Stimulated activated naive CD8-positive, alpha-beta T cell treated with anti-CD3 and anti-CD28 coated beads, Interleukin-15, Interleukin-2, amounts not matched to agents 100 ng/mL and 50 ng/mL, for 24 hours (primary cell): ENCODE results near the gene EPRS1.
"Not testable (repeated sequence)": the region's sequence is repeated elsewhere in the genome, so short reads cannot be mapped to it uniquely, and the experiment has no call there.

Experiments
- H3K27ac Mint-ChIP-seq: one replicate; pipeline ENCODE4 v1.8.0; 2021; ENCODE audit warnings: mild to moderate bottlenecking, mixed read lengths
- H3K27me3 Mint-ChIP-seq: one replicate; pipeline ENCODE4 v1.8.0; 2021; ENCODE audit warnings: mixed read lengths
- H3K36me3 Mint-ChIP-seq: one replicate; pipeline ENCODE4 v1.8.0; 2021; ENCODE audit warnings: low read depth, mixed read lengths
- H3K4me1 Mint-ChIP-seq: one replicate; pipeline ENCODE4 v1.8.0; 2021; ENCODE audit warnings: low read depth, mixed read lengths
- H3K4me3 Mint-ChIP-seq: one replicate; pipeline ENCODE4 v1.8.0; 2021; ENCODE audit warnings: mild to moderate bottlenecking, mixed read lengths
- H3K9me3 Mint-ChIP-seq: one replicate; pipeline ENCODE4 v1.8.0; 2021; ENCODE audit warnings: mixed read lengths

The EPRS1 gene

DNA sequence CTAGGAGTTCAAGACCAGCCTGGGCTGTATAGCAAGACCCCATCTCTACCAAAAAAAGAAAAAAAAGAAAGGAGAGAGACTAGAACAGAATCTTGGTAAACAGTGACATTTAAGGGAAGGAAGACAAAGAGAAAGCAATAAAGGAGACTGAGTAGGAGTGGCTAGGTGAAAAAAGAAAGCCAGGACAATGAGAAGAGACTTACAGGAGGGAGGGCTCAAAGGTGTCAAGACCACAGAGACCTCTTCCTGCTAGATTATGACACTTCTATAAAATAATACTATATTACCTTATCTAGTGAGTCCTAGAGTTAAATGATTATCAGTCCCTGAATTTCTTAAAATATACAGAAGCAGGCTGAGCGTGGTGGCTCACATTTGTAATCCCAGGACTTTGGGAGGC lies 10.1 kb upstream of the EPRS1 start:
- peaks cover 20% of the 10 kb centered on the region for H3K36me3 Mint-ChIP-seq
- no peaks in the 10 kb centered on the region for H3K27me3 Mint-ChIP-seq
- no peaks in the 10 kb centered on the region for H3K9me3 Mint-ChIP-seq
- H3K4me1 Mint-ChIP-seq, result peaks cover 8% of the 10 kb centered on the region
- H3K4me3 Mint-ChIP-seq, result no peak overlapping the region
- H3K27ac Mint-ChIP-seq, result peak overlapping the region; percentile 15

- peak overlapping the region; percentile 99 for H3K4me3 Mint-ChIP-seq
- H3K27ac Mint-ChIP-seq, result peak overlapping the region; percentile 98
- H3K36me3 Mint-ChIP-seq, result peaks cover 18% of the 10 kb centered on the region
- H3K4me1 Mint-ChIP-seq, result peaks cover 44% of the 10 kb centered on the region
- no peaks in the 10 kb centered on the region for H3K27me3 Mint-ChIP-seq
- no peaks in the 10 kb centered on the region for H3K9me3 Mint-ChIP-seq
Observed at GRCh38 chr1:220045356-220046051, 801 bp downstream of the EPRS1 start.

- peaks cover 44% of the 10 kb centered on the region for H3K4me1 Mint-ChIP-seq
- H3K9me3 Mint-ChIP-seq, result no peaks in the 10 kb centered on the region
- H3K4me3 Mint-ChIP-seq, result peak overlapping the region; percentile 99
- H3K36me3 Mint-ChIP-seq, result peaks cover 18% of the 10 kb centered on the region
- H3K27ac Mint-ChIP-seq, result peak overlapping the region; percentile 98
- no peaks in the 10 kb centered on the region for H3K27me3 Mint-ChIP-seq
Observed at GRCh38 chr1:220044678-220045355, 1.5 kb downstream of the EPRS1 start.

GRCh38 chr1:220043646-220044045 lies 2.7 kb downstream of the EPRS1 start:
- Mint-ChIP-seq H3K9me3 (no peaks in the 10 kb centered on the region), H3K27ac (peak overlapping the region; percentile 77), H3K4me1 (peaks cover 50% of the 10 kb centered on the region), H3K36me3 (peaks cover 24% of the 10 kb centered on the region), H3K4me3 (peak overlapping the region; percentile 72), H3K27me3 (no peaks in the 10 kb centered on the region)

GRCh38 chr1:220040028-220040596 lies 6.2 kb downstream of the EPRS1 start:
- Mint-ChIP-seq H3K27ac (no peak overlapping the region), H3K4me3 (no peak overlapping the region), H3K27me3 (no peaks in the 10 kb centered on the region), H3K9me3 (no peaks in the 10 kb centered on the region), H3K36me3 (peaks cover 43% of the 10 kb centered on the region), H3K4me1 (peaks cover 54% of the 10 kb centered on the region)

- peaks cover 47% of the 10 kb centered on the region for H3K4me1 Mint-ChIP-seq
- peaks cover 52% of the 10 kb centered on the region for H3K36me3 Mint-ChIP-seq
- H3K27ac Mint-ChIP-seq, result peak overlapping the region; percentile 33
- H3K9me3 Mint-ChIP-seq, result no peaks in the 10 kb centered on the region
- no peaks in the 10 kb centered on the region for H3K27me3 Mint-ChIP-seq
- H3K4me3 Mint-ChIP-seq, result no peak overlapping the region
Observed at GRCh38 chr1:220038640-220039039, 7.7 kb downstream of the EPRS1 start.

DNA sequence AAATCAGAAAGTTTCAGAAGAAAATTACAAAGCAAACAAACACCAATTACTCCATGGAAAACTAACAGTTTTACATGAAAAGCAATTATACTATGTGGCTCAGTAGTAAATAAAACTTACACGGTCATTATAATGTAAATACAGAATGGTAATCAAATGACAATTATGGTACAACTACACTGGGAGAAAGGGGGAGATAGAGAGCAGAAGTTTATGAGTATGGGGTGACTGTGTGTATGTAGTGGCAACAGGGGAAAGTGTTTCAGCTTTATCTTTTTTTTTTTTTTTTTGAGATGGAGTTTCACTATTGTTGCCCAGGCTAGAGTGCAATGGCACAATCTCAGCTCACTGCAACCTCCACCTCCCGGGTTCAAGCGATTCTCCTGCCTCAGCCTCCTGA lies 8.5 kb downstream of the EPRS1 start:
- not testable (repeated sequence) for H3K9me3 Mint-ChIP-seq, H3K27me3 Mint-ChIP-seq, H3K27ac Mint-ChIP-seq
- peak overlapping the region; percentile 13 for H3K4me3 Mint-ChIP-seq
- peaks cover 39% of the 10 kb centered on the region for H3K4me1 Mint-ChIP-seq
- peaks cover 55% of the 10 kb centered on the region for H3K36me3 Mint-ChIP-seq

GRCh38 chr1:220032911-220033310 lies 13.4 kb downstream of the EPRS1 start:
- Mint-ChIP-seq H3K9me3 (no peaks in the 10 kb centered on the region), H3K36me3 (peaks cover 77% of the 10 kb centered on the region), H3K27ac (no peak overlapping the region), H3K27me3 (no peaks in the 10 kb centered on the region), H3K4me3 (no peak overlapping the region), H3K4me1 (peaks cover 17% of the 10 kb centered on the region)

GRCh38 chr1:220031287-220031686 lies 15.0 kb downstream of the EPRS1 start:
- H3K36me3 Mint-ChIP-seq, result peaks cover 71% of the 10 kb centered on the region
- H3K27ac Mint-ChIP-seq, result peak overlapping the region; percentile 15
- no peaks in the 10 kb centered on the region for H3K9me3 Mint-ChIP-seq
- no peaks in the 10 kb centered on the region for H3K27me3 Mint-ChIP-seq
- H3K4me1 Mint-ChIP-seq, result peaks cover 6% of the 10 kb centered on the region
- H3K4me3 Mint-ChIP-seq, result no peak overlapping the region

GRCh38 chr1:220028346-220028895 lies 17.9 kb downstream of the EPRS1 start:
- no peaks in the 10 kb centered on the region for H3K9me3 Mint-ChIP-seq
- no peaks in the 10 kb centered on the region for H3K27me3 Mint-ChIP-seq
- no peaks in the 10 kb centered on the region for H3K4me1 Mint-ChIP-seq
- peaks cover 78% of the 10 kb centered on the region for H3K36me3 Mint-ChIP-seq
- no peak overlapping the region for H3K27ac Mint-ChIP-seq
- H3K4me3 Mint-ChIP-seq, result no peak overlapping the region

- no peaks in the 10 kb centered on the region for H3K9me3 Mint-ChIP-seq
- no peak overlapping the region for H3K27ac Mint-ChIP-seq
- peaks cover 78% of the 10 kb centered on the region for H3K36me3 Mint-ChIP-seq
- peaks cover 10% of the 10 kb centered on the region for H3K4me1 Mint-ChIP-seq
- no peaks in the 10 kb centered on the region for H3K27me3 Mint-ChIP-seq
- H3K4me3 Mint-ChIP-seq, result no peak overlapping the region
Observed at GRCh38 chr1:220019071-220019470, 27.2 kb downstream of the EPRS1 start.

DNA sequence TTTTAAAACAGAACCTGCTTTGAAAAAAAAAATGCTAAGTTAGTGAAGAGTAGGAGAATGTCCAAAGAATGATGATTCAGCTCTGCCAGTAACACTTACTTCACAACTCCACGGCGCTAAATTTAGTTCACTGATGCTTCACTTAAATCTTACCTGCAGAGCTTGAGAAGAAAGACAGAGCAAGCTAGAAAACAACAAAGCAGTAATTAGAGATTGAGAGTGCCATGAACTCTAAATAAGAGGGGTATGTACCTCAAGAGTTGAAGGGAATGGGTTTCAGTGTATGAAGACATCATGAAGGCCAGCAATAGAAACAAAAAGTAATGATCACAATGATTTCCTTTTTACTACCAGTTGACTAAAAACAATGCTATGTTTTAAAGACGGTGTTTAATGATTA lies 32.8 kb downstream of the EPRS1 start:
- no peaks in the 10 kb centered on the region for H3K9me3 Mint-ChIP-seq
- no peaks in the 10 kb centered on the region for H3K27me3 Mint-ChIP-seq
- no peak overlapping the region for H3K4me3 Mint-ChIP-seq
- H3K27ac Mint-ChIP-seq, result peak overlapping the region; percentile 81
- H3K4me1 Mint-ChIP-seq, result peaks cover 22% of the 10 kb centered on the region
- H3K36me3 Mint-ChIP-seq, result peaks cover 87% of the 10 kb centered on the region

- Mint-ChIP-seq H3K9me3 (no peaks in the 10 kb centered on the region), H3K27me3 (no peaks in the 10 kb centered on the region), H3K36me3 (peaks cover 80% of the 10 kb centered on the region), H3K4me3 (no peak overlapping the region), H3K27ac (no peak overlapping the region), H3K4me1 (peaks cover 22% of the 10 kb centered on the region)
Observed at GRCh38 chr1:220012259-220012658, 34.0 kb downstream of the EPRS1 start.

DNA sequence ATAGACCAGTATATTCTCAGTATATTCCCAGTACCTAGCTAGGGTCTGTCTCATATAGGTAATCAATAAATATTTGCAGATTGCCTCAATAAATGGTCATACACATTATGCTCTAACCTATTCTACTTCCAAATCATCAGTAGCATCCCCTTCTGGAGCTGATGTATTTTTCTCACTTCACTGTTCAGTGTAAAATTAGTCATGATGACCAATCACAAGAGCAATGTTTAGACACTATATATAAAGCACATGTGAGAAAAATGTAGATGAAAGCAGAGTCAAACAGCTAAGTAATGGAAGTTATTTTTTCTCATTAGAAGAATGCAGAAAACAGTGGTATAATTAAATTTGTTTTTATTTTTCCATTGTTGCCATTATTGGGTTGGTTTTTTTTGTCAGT lies 34.7 kb downstream of the EPRS1 start:
- peaks cover 22% of the 10 kb centered on the region for H3K4me1 Mint-ChIP-seq
- H3K27me3 Mint-ChIP-seq, result no peaks in the 10 kb centered on the region
- no peak overlapping the region for H3K4me3 Mint-ChIP-seq
- H3K9me3 Mint-ChIP-seq, result no peaks in the 10 kb centered on the region
- no peak overlapping the region for H3K27ac Mint-ChIP-seq
- H3K36me3 Mint-ChIP-seq, result peaks cover 84% of the 10 kb centered on the region

DNA sequence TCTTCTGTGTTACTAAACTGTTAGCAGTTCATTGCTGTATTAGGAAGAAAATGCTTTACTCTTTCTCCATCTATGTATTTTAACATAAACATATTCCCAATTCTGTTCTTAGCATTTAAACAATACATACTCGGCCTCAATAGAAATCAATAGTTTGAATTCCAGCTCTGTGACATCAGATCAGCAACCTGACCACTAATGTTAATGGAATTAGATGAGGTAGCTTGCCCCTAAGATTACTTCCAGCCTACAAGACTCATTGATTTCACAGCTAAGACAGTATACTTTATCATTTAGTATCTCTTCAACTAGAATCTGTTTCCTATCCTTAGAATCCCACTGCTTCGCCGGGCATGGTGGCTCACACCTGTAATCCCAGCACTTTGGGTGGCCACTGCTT lies 38.9 kb downstream of the EPRS1 start:
- Mint-ChIP-seq H3K36me3 (peaks cover 81% of the 10 kb centered on the region), H3K4me3 (no peak overlapping the region), H3K27ac (no peak overlapping the region), H3K9me3 (no peaks in the 10 kb centered on the region), H3K4me1 (peaks cover 5% of the 10 kb centered on the region), H3K27me3 (no peaks in the 10 kb centered on the region)
